GM23338 (cell line): ENCODE measurements around the gene CSGALNACT2.

ENCODE experiments used
- CREB1 ChIP-seq: fragments of 250-450 bp; sonication (Bioruptor Pico); IDR thresholded peaks from 2 replicates; pipeline ENCODE4 v1.5.0; 2020; ENCODE audit warnings: low read depth, mild to moderate bottlenecking, moderate library complexity
- EZH2 ChIP-seq: fragments of 200-600 bp; sonication (generic); IDR thresholded peaks from one replicate; pipeline ENCODE4 v1.8.0; 2017; ENCODE audit warnings: antibody characterized with exemption, mild to moderate bottlenecking, low read depth; ENCODE audit not compliant: unreplicated experiment
- EZH2phosphoT487 ChIP-seq: fragments of 200-600 bp; sonication (generic); IDR thresholded peaks from one replicate; pipeline ENCODE4 v1.8.1; 2018; ENCODE audit warnings: antibody characterized with exemption; ENCODE audit not compliant: unreplicated experiment
- POLR2AphosphoS5 ChIP-seq: IDR thresholded peaks from 2 replicates; pipeline ENCODE4 v1.6.1; 2016; ENCODE audit warnings: antibody characterized with exemption, low read depth
- TF ChIP-seq, protein P1 (sequence below), 2 experiments: fragments of 200-600 bp in 1 of 2; sonication (generic) in 1 of 2; conservative IDR thresholded peaks; 2 replicates each; pipeline versions ENCODE4 v1.5.1 to v1.6.1; 2016 to 2017; ENCODE audit warnings: antibody characterized with exemption in 2 of 2, low read depth in 2 of 2, mild to moderate bottlenecking in 2 of 2, moderate library complexity in 1 of 2
- TF ChIP-seq, protein P2 (sequence below): IDR thresholded peaks from one replicate; pipeline ENCODE4 v1.6.1; 2018; ENCODE audit warnings: antibody characterized with exemption; ENCODE audit not compliant: unreplicated experiment
- TF ChIP-seq, protein P3 (sequence below): IDR thresholded peaks from 2 replicates; pipeline ENCODE4 v1.6.1; 2016; ENCODE audit warnings: antibody characterized with exemption

DNA sequence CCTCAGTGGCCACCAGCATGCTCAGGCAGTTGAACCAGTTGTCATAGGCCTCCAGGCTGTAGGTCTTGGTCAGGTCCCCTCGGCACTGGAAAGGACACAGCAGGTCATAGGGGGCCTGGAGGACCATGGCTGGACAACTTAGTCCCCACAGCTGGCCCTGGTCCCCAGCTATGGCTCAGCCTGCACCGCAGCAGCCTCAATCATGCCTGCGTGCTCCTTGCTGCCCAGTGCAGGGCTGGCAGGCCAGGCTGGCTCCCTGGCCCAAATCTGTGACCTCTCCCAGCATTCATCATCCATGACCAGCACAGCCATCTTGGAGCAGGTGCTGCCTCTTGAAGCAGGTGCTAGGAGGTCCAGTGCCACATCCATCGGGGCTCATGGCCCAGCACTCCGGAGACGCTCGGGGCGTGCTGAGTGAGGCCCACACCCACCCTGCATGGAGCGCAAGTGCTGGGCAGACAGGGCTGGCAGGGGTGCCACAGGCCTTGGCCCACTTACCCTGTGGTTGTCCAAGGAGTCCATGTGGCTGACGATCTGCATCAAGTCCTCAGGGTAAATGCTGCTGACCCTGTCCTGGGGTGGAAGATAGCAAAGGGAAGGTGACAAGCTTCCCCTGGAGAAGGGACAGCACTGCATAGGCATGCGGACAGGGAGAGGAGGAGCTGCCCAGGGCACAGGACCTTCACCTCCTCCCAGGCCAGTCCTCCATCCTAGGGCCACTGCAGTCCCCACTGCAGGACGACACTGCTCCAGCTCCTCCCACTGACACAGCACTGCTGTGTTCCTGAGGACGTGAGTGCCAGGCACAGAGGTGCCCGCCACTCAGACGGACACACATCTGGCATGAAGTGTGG, 61.7 kb downstream of the CSGALNACT2 start:
- TF ChIP-seq, protein P1, sequence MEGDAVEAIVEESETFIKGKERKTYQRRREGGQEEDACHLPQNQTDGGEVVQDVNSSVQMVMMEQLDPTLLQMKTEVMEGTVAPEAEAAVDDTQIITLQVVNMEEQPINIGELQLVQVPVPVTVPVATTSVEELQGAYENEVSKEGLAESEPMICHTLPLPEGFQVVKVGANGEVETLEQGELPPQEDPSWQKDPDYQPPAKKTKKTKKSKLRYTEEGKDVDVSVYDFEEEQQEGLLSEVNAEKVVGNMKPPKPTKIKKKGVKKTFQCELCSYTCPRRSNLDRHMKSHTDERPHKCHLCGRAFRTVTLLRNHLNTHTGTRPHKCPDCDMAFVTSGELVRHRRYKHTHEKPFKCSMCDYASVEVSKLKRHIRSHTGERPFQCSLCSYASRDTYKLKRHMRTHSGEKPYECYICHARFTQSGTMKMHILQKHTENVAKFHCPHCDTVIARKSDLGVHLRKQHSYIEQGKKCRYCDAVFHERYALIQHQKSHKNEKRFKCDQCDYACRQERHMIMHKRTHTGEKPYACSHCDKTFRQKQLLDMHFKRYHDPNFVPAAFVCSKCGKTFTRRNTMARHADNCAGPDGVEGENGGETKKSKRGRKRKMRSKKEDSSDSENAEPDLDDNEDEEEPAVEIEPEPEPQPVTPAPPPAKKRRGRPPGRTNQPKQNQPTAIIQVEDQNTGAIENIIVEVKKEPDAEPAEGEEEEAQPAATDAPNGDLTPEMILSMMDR (conservative IDR thresholded peaks at IDR 0.05; ENCODE audit: low read depth in 2 of 2) = no peak
- TF ChIP-seq POLR2AphosphoS5 (no peak), EZH2 (no peak), EZH2phosphoT487 (no peak), CREB1 (CRISPR knock-in tag) (no peak)
- TF ChIP-seq, protein P2, sequence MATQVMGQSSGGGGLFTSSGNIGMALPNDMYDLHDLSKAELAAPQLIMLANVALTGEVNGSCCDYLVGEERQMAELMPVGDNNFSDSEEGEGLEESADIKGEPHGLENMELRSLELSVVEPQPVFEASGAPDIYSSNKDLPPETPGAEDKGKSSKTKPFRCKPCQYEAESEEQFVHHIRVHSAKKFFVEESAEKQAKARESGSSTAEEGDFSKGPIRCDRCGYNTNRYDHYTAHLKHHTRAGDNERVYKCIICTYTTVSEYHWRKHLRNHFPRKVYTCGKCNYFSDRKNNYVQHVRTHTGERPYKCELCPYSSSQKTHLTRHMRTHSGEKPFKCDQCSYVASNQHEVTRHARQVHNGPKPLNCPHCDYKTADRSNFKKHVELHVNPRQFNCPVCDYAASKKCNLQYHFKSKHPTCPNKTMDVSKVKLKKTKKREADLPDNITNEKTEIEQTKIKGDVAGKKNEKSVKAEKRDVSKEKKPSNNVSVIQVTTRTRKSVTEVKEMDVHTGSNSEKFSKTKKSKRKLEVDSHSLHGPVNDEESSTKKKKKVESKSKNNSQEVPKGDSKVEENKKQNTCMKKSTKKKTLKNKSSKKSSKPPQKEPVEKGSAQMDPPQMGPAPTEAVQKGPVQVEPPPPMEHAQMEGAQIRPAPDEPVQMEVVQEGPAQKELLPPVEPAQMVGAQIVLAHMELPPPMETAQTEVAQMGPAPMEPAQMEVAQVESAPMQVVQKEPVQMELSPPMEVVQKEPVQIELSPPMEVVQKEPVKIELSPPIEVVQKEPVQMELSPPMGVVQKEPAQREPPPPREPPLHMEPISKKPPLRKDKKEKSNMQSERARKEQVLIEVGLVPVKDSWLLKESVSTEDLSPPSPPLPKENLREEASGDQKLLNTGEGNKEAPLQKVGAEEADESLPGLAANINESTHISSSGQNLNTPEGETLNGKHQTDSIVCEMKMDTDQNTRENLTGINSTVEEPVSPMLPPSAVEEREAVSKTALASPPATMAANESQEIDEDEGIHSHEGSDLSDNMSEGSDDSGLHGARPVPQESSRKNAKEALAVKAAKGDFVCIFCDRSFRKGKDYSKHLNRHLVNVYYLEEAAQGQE = no peak
- TF ChIP-seq, protein P3, sequence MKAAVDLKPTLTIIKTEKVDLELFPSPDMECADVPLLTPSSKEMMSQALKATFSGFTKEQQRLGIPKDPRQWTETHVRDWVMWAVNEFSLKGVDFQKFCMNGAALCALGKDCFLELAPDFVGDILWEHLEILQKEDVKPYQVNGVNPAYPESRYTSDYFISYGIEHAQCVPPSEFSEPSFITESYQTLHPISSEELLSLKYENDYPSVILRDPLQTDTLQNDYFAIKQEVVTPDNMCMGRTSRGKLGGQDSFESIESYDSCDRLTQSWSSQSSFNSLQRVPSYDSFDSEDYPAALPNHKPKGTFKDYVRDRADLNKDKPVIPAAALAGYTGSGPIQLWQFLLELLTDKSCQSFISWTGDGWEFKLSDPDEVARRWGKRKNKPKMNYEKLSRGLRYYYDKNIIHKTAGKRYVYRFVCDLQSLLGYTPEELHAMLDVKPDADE = no peak
